LNCAP (cell line): ENCODE measurements around the gene KLF13.

Source experiments
- TF ChIP-seq, protein P1 (sequence below): fragments of 450-650 bp; IDR thresholded peaks from 2 replicates; pipeline ENCODE4 v1.5.1; 2017; ENCODE audit warnings: mild to moderate bottlenecking

Gene KLF13

GRCh38 chr15:31361764-31362515 lies 35.3 kb downstream of the KLF13 start:
- TF ChIP-seq, protein P1, sequence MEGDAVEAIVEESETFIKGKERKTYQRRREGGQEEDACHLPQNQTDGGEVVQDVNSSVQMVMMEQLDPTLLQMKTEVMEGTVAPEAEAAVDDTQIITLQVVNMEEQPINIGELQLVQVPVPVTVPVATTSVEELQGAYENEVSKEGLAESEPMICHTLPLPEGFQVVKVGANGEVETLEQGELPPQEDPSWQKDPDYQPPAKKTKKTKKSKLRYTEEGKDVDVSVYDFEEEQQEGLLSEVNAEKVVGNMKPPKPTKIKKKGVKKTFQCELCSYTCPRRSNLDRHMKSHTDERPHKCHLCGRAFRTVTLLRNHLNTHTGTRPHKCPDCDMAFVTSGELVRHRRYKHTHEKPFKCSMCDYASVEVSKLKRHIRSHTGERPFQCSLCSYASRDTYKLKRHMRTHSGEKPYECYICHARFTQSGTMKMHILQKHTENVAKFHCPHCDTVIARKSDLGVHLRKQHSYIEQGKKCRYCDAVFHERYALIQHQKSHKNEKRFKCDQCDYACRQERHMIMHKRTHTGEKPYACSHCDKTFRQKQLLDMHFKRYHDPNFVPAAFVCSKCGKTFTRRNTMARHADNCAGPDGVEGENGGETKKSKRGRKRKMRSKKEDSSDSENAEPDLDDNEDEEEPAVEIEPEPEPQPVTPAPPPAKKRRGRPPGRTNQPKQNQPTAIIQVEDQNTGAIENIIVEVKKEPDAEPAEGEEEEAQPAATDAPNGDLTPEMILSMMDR, result no peak

DNA sequence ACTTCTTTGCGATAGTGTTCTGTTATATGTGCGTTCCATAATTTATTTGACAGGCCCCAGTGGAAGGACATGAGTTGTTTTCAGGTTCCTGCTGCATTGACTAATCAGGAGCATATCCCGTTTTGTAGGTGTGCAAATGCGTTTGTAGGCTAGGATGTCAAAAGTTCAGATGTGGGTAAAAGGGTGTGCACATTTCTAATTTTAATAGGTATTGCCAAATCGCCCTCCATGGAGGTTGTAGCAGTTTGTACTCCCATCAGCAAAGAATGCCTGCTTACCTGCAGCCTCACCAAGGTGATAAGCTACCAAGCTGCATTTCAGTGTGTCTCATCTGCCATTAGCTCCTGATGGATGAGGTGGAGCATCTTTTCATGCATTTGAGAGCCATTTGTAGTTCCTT lies 36.3 kb downstream of the KLF13 start:
- TF ChIP-seq, protein P1, result no peak

GRCh38 chr15:31364301-31365031 lies 37.8 kb downstream of the KLF13 start:
- TF ChIP-seq, protein P1, result no peak

- TF ChIP-seq, protein P1, result no peak
These were observed 38.5 kb downstream of the KLF13 start for GRCh38 chr15:31365032-31365654.

DNA sequence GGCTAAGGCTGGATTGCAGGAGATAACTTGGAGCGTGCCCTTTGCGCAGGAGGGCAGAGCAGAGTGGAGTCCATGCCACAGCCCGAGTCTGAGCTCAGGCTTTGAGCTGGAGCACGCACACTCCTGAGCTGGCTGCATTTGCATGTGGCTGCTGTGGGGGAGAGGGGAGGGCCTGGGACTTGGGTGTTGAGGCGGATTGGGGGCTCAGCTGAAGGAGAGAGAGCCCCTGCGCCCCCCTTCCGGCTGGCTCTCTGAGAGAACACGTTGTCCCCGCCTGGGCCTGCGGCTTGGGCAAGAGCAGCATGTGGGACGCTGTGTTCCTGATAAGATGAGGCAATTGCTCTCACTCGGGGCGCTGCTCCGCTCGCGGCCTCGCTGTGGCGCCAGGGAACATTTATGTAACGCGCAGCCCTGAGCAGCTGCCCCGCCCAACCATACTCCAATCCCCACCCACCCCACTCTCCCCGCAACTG lies 39.1 kb downstream of the KLF13 start:
- TF ChIP-seq, protein P1, result no peak

DNA sequence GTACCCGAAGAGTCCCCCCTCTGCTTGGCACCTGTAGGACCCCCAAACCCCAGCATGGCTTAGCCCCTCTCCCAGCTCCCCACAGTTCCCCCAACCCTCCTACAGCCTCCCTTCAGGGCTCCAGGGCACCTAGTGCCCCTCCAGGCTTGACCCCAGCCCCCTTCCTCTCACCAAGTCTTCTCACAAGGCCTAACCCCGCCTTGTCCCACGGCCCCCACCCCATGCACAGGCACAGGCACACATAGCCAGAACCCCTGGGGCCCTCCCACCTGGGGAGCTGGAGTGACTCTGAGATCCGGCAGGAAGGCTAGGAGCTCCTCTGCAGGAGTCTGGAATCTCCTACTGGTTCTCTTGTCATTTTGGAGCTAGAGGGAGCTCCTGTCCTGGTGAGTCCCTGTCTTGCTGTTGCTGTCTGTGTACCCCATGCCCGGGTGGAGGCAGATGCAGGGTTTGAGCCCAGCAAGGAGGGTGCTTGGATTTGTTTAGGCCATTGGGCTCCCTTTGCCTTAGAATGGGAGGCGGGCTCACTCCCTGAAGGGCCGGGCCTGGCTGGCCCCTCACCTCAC lies 39.6 kb downstream of the KLF13 start:
- TF ChIP-seq, protein P1, result no peak

- TF ChIP-seq, protein P1, result no peak
These were observed 40.5 kb downstream of the KLF13 start for GRCh38 chr15:31367021-31367729.
